Hematopoietic multipotent progenitor cell (in vitro differentiated cells): ENCODE measurements around the gene GNB1L. TPM values are rescaled to one million over a fixed set of nuclear protein-coding genes. Genes with fewer than 3 reads are reported as not detected.

Experiments used
- DNase-seq, 3 donors: peaks; one replicate each; pipeline ENCODE4 v3.0.0-alpha.2; 2011 to 2015; ENCODE audit warnings: low read depth in 2 of 3, low spot score in 2 of 3
- total RNA-seq: library from RNA; depleted of rRNA; stranded (reverse); fragments of >200 nt; gene quantifications from one replicate; pipeline ENCODE4 v1.2.3, GENCODE V29; 2012

The GNB1L gene
- total RNA-seq, 1 donor, result 10.0 TPM

- DNase-seq, result no peak
Measured at GRCh38 chr22:19866665-19867009, 12.0 kb upstream of the GNB1L start.

GRCh38 chr22:19865141-19865829 lies 10.6 kb upstream of the GNB1L start:
- DNase-seq, result no peak

GRCh38 chr22:19864538-19865106 lies 9.9 kb upstream of the GNB1L start:
- no peak for DNase-seq

GRCh38 chr22:19863571-19863970 lies 8.9 kb upstream of the GNB1L start:
- DNase-seq, result no peak

- DNase-seq, result no peak
Measured at GRCh38 chr22:19862619-19863246, 8.1 kb upstream of the GNB1L start.

- no peak for DNase-seq
Measured at GRCh38 chr22:19859861-19860510, 5.3 kb upstream of the GNB1L start.

GRCh38 chr22:19857382-19857781 lies 2.7 kb upstream of the GNB1L start:
- DNase-seq, result no peak

- peak; percentile 34 to 75 (median 71) for DNase-seq
Measured at GRCh38 chr22:19855504-19856409, 1.1 kb upstream of the GNB1L start.

GRCh38 chr22:19853879-19854777 lies 546 bp downstream of the GNB1L start:
- DNase-seq, result peak in 2 of 3 donors; percentile 21 to 27

GRCh38 chr22:19853058-19853878 lies 1.4 kb downstream of the GNB1L start:
- no peak for DNase-seq

GRCh38 chr22:19852177-19852781 lies 2.4 kb downstream of the GNB1L start:
- no peak for DNase-seq

GRCh38 chr22:19851291-19852176 lies 3.1 kb downstream of the GNB1L start:
- DNase-seq, result no peak

- DNase-seq, result no peak
Measured at GRCh38 chr22:19850763-19851109, 3.9 kb downstream of the GNB1L start.

- DNase-seq, result no peak
Measured at GRCh38 chr22:19849835-19850762, 4.6 kb downstream of the GNB1L start.

- no peak for DNase-seq
Measured at GRCh38 chr22:19848298-19849224, 6.1 kb downstream of the GNB1L start.

GRCh38 chr22:19847345-19847632 lies 7.4 kb downstream of the GNB1L start:
- DNase-seq, result no peak
